Measurements from ENCODE around the gene RAB36.

DNA sequence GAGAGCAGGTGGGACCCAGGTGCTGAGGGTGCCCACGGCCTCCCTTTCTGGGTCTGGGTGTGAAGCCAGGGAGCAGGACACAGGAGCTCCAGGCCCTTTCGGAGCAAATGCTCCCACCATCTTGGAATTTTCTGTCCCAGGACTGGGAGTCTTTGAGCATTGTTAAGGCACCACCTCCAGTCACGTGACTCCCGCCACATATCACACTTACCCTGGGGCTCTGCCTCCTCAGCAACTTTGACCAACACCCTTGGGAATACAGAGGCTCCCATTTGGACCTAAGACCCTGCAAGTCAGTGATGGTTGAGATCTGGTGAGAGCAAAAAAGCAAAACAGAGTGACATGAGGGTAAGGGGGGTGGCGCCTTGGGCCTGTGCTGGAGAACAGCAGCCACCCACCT is 39.4 kb upstream of the RAB36 start:
- no peak for TF ChIP-seq CHD2 (IDR thresholded peaks at IDR 0.05; ENCODE audit: low read depth, low read length)
- no peak for TF ChIP-seq ZNF274 (IDR thresholded peaks at IDR 0.05; ENCODE audit: borderline replicate concordance, low read depth, low read length)
- TF ChIP-seq, protein P1, sequence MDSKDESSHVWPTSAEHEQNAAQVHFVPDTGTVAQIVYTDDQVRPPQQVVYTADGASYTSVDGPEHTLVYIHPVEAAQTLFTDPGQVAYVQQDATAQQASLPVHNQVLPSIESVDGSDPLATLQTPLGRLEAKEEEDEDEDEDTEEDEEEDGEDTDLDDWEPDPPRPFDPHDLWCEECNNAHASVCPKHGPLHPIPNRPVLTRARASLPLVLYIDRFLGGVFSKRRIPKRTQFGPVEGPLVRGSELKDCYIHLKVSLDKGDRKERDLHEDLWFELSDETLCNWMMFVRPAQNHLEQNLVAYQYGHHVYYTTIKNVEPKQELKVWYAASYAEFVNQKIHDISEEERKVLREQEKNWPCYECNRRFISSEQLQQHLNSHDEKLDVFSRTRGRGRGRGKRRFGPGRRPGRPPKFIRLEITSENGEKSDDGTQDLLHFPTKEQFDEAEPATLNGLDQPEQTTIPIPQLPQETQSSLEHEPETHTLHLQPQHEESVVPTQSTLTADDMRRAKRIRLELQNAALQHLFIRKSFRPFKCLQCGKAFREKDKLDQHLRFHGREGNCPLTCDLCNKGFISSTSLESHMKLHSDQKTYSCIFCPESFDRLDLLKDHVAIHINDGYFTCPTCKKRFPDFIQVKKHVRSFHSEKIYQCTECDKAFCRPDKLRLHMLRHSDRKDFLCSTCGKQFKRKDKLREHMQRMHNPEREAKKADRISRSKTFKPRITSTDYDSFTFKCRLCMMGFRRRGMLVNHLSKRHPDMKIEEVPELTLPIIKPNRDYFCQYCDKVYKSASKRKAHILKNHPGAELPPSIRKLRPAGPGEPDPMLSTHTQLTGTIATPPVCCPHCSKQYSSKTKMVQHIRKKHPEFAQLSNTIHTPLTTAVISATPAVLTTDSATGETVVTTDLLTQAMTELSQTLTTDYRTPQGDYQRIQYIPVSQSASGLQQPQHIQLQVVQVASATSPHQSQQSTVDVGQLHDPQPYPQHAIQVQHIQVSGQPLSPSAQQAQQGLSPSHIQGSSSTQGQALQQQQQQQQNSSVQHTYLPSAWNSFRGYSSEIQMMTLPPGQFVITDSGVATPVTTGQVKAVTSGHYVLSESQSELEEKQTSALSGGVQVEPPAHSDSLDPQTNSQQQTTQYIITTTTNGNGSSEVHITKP (IDR thresholded peaks at IDR 0.05; ENCODE audit: partially characterized antibody), result peak; percentile 3
- TF ChIP-seq, protein P2, sequence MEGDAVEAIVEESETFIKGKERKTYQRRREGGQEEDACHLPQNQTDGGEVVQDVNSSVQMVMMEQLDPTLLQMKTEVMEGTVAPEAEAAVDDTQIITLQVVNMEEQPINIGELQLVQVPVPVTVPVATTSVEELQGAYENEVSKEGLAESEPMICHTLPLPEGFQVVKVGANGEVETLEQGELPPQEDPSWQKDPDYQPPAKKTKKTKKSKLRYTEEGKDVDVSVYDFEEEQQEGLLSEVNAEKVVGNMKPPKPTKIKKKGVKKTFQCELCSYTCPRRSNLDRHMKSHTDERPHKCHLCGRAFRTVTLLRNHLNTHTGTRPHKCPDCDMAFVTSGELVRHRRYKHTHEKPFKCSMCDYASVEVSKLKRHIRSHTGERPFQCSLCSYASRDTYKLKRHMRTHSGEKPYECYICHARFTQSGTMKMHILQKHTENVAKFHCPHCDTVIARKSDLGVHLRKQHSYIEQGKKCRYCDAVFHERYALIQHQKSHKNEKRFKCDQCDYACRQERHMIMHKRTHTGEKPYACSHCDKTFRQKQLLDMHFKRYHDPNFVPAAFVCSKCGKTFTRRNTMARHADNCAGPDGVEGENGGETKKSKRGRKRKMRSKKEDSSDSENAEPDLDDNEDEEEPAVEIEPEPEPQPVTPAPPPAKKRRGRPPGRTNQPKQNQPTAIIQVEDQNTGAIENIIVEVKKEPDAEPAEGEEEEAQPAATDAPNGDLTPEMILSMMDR (IDR thresholded peaks at IDR 0.05 in 2 of 3, conservative IDR thresholded peaks at IDR 0.05 in 1 of 3; ENCODE audit: insufficient read depth in 2 of 3, low read depth in 1 of 3, low read length in 3 of 3), result no peak
- no peak for TF ChIP-seq HDAC2 (IDR thresholded peaks at IDR 0.05)
- TF ChIP-seq ETV6 (IDR thresholded peaks at IDR 0.05; ENCODE audit: borderline replicate concordance in 1 of 2, low read depth in 2 of 2, low read length in 1 of 2), result no peak
- no peak for TF ChIP-seq ETV6 (CRISPR knock-in tag; IDR thresholded peaks at IDR 0.05; ENCODE audit: borderline replicate concordance)
- no peak for TF ChIP-seq SMAD2 (IDR thresholded peaks at IDR 0.05; ENCODE audit: low read depth, low read length)
- TF ChIP-seq, protein P3, sequence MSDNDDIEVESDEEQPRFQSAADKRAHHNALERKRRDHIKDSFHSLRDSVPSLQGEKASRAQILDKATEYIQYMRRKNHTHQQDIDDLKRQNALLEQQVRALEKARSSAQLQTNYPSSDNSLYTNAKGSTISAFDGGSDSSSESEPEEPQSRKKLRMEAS (CRISPR knock-in tag; IDR thresholded peaks at IDR 0.05), result no peak
- TF ChIP-seq, protein P4, sequence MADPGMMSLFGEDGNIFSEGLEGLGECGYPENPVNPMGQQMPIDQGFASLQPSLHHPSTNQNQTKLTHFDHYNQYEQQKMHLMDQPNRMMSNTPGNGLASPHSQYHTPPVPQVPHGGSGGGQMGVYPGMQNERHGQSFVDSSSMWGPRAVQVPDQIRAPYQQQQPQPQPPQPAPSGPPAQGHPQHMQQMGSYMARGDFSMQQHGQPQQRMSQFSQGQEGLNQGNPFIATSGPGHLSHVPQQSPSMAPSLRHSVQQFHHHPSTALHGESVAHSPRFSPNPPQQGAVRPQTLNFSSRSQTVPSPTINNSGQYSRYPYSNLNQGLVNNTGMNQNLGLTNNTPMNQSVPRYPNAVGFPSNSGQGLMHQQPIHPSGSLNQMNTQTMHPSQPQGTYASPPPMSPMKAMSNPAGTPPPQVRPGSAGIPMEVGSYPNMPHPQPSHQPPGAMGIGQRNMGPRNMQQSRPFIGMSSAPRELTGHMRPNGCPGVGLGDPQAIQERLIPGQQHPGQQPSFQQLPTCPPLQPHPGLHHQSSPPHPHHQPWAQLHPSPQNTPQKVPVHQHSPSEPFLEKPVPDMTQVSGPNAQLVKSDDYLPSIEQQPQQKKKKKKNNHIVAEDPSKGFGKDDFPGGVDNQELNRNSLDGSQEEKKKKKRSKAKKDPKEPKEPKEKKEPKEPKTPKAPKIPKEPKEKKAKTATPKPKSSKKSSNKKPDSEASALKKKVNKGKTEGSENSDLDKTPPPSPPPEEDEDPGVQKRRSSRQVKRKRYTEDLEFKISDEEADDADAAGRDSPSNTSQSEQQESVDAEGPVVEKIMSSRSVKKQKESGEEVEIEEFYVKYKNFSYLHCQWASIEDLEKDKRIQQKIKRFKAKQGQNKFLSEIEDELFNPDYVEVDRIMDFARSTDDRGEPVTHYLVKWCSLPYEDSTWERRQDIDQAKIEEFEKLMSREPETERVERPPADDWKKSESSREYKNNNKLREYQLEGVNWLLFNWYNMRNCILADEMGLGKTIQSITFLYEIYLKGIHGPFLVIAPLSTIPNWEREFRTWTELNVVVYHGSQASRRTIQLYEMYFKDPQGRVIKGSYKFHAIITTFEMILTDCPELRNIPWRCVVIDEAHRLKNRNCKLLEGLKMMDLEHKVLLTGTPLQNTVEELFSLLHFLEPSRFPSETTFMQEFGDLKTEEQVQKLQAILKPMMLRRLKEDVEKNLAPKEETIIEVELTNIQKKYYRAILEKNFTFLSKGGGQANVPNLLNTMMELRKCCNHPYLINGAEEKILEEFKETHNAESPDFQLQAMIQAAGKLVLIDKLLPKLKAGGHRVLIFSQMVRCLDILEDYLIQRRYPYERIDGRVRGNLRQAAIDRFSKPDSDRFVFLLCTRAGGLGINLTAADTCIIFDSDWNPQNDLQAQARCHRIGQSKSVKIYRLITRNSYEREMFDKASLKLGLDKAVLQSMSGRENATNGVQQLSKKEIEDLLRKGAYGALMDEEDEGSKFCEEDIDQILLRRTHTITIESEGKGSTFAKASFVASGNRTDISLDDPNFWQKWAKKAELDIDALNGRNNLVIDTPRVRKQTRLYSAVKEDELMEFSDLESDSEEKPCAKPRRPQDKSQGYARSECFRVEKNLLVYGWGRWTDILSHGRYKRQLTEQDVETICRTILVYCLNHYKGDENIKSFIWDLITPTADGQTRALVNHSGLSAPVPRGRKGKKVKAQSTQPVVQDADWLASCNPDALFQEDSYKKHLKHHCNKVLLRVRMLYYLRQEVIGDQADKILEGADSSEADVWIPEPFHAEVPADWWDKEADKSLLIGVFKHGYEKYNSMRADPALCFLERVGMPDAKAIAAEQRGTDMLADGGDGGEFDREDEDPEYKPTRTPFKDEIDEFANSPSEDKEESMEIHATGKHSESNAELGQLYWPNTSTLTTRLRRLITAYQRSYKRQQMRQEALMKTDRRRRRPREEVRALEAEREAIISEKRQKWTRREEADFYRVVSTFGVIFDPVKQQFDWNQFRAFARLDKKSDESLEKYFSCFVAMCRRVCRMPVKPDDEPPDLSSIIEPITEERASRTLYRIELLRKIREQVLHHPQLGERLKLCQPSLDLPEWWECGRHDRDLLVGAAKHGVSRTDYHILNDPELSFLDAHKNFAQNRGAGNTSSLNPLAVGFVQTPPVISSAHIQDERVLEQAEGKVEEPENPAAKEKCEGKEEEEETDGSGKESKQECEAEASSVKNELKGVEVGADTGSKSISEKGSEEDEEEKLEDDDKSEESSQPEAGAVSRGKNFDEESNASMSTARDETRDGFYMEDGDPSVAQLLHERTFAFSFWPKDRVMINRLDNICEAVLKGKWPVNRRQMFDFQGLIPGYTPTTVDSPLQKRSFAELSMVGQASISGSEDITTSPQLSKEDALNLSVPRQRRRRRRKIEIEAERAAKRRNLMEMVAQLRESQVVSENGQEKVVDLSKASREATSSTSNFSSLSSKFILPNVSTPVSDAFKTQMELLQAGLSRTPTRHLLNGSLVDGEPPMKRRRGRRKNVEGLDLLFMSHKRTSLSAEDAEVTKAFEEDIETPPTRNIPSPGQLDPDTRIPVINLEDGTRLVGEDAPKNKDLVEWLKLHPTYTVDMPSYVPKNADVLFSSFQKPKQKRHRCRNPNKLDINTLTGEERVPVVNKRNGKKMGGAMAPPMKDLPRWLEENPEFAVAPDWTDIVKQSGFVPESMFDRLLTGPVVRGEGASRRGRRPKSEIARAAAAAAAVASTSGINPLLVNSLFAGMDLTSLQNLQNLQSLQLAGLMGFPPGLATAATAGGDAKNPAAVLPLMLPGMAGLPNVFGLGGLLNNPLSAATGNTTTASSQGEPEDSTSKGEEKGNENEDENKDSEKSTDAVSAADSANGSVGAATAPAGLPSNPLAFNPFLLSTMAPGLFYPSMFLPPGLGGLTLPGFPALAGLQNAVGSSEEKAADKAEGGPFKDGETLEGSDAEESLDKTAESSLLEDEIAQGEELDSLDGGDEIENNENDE (IDR thresholded peaks at IDR 0.05; ENCODE audit: low read depth, low read length), result no peak
- no peak for TF ChIP-seq JUND (IDR thresholded peaks at IDR 0.05; ENCODE audit: borderline replicate concordance, low read depth, low read length)
- TF ChIP-seq JUND (tag; IDR thresholded peaks at IDR 0.05; ENCODE audit: borderline replicate concordance, low read depth, low read length), result no peak

All from K562 (cell line).